Spleen (tissue), 11 donors: ENCODE data around the gene SMAD5. TPM values are rescaled to one million over a fixed set of nuclear protein-coding genes. Genes with fewer than 3 reads are reported as not detected.

Experiments used
- DNase-seq: peaks from one replicate; pipeline ENCODE4 v3.0.0-alpha.2; 2020
- H3K27ac ChIP-seq, 8 donors: fragments of 200-600 bp; sonication (generic) in 7 of 8; 1 replicate in 4 of 8; 2 replicates in 4 of 8; pipeline versions ENCODE4 v1.5.0 to v1.8.0; 2016 to 2021; ENCODE audit warnings: inconsistent platforms in 4 of 8, mild to moderate bottlenecking in 4 of 8, moderate library complexity in 1 of 8
- H3K27me3 ChIP-seq, 7 donors: fragments of 200-600 bp; sonication (generic) in 6 of 7; replicated peaks in 1 of 7; 1 replicate in 4 of 7; 2 replicates in 3 of 7; pipeline versions ENCODE4 v1.5.0 to v1.8.0; 2016 to 2021; ENCODE audit warnings: inconsistent platforms in 3 of 7, mild to moderate bottlenecking in 1 of 7
- H3K36me3 ChIP-seq, 6 donors: fragments of 200-600 bp; sonication (generic) in 5 of 6; 1 replicate in 4 of 6; 2 replicates in 2 of 6; pipeline versions ENCODE4 v1.5.0 to v1.8.0; 2016 to 2021; ENCODE audit warnings: inconsistent platforms in 2 of 6
- H3K4me1 ChIP-seq, 6 donors: fragments of 200-600 bp; sonication (generic) in 5 of 6; 1 replicate in 3 of 6; 2 replicates in 3 of 6; pipeline versions ENCODE4 v1.5.0 to v1.8.0; 2016 to 2021; ENCODE audit warnings: inconsistent platforms in 3 of 6
- H3K4me3 ChIP-seq, 8 donors: fragments of 200-600 bp; sonication (generic) in 7 of 8; 1 replicate in 4 of 8; 2 replicates in 4 of 8; pipeline versions ENCODE4 v1.5.0 to v1.8.0; 2016 to 2021; ENCODE audit warnings: inconsistent platforms in 4 of 8, mild to moderate bottlenecking in 4 of 8, moderate library complexity in 2 of 8
- H3K9me3 ChIP-seq, 8 donors: fragments of 200-600 bp; sonication (generic) in 7 of 8; 1 replicate in 4 of 8; 2 replicates in 4 of 8; pipeline versions ENCODE4 v1.5.0 to v1.8.0; 2016 to 2021; ENCODE audit warnings: inconsistent platforms in 4 of 8
- POLR2A ChIP-seq, 3 donors: fragments of 450-650 bp; IDR thresholded peaks; one replicate each; pipeline ENCODE4 v1.5.1; 2017; ENCODE audit warnings: antibody characterized with exemption in 3 of 3, mild to moderate bottlenecking in 1 of 3
- POLR2AphosphoS5 ChIP-seq, 3 donors: sonication (generic); formaldehyde crosslinking; IDR thresholded peaks; one replicate each; pipeline ENCODE4 v1.5.1; 2017; ENCODE audit warnings: antibody characterized with exemption in 3 of 3
- WGBS, 5 donors: extraction: QIAGEN DNeasy Blood & Tissue Kit in 3 of 5; methylation state at CpG; one replicate each; pipeline versions ENCODE4 v1.1.5 to v1.1.7; 2013 to 2018; 5-methylcytosine and 5-hydroxymethylcytosine counted together
- intact Hi-C: fragments of 100-400 bp; cut with DNase I; formaldehyde crosslinking; loops from one replicate; pipeline ENCODE4 v1.15.0; 2023; ENCODE audit warnings: low total_unique reads
- polyA plus RNA-seq, 3 donors: library from polyadenylated mRNA; stranded (reverse); fragments of 200-250 nt; gene quantifications; one replicate each; pipeline ENCODE4 v1.2.1, GENCODE V29; 2013
- total RNA-seq, 7 donors: library from RNA; depleted of rRNA in 3 of 7; stranded (reverse); fragments of >200 nt in 3 of 7; fragmentation: NEBNext Ultra II Directional in 4 of 7; extraction: Animal tissue kit (Norgen Biotek cat#: 25700) in 4 of 7; gene quantifications; one replicate each; pipeline versions ENCODE4 v1.1.0 to v1.2.1, GENCODE V29; 2016 to 2021
- TF ChIP-seq, protein P1 (sequence below), 11 experiments: fragments of 200-600 bp in 7 of 11; fragments of 450-650 bp in 4 of 11; sonication (generic) in 4 of 11; IDR thresholded peaks in 8 of 11; conservative IDR thresholded peaks in 3 of 11; 1 replicate in 7 of 11; 2 replicates in 4 of 11; pipeline versions ENCODE4 v1.4.0 to v1.8.0; 2016 to 2021; ENCODE audit warnings: antibody characterized with exemption in 11 of 11, inconsistent platforms in 4 of 11, mild to moderate bottlenecking in 1 of 11
- donor health status: healthy with polysubstance abuse.
- donor health status: DM: no; HTN: no; CAD: no; lungs with moderate emphysema.
- donor health status: DM: no; HTN: no; CAD: no.
- donor health status: Bipolar disorder and iron deficiency.
- donor health status: healthy.
- donor health status: DM: no; HTN: no; CAD: no.
- donor health status: DM: yes; HTN: yes; CAD: no.

Gene SMAD5
- total and polyA plus RNA-seq, 10 donors, result 5.3 to 70.4 (median 52.8) TPM

DNA sequence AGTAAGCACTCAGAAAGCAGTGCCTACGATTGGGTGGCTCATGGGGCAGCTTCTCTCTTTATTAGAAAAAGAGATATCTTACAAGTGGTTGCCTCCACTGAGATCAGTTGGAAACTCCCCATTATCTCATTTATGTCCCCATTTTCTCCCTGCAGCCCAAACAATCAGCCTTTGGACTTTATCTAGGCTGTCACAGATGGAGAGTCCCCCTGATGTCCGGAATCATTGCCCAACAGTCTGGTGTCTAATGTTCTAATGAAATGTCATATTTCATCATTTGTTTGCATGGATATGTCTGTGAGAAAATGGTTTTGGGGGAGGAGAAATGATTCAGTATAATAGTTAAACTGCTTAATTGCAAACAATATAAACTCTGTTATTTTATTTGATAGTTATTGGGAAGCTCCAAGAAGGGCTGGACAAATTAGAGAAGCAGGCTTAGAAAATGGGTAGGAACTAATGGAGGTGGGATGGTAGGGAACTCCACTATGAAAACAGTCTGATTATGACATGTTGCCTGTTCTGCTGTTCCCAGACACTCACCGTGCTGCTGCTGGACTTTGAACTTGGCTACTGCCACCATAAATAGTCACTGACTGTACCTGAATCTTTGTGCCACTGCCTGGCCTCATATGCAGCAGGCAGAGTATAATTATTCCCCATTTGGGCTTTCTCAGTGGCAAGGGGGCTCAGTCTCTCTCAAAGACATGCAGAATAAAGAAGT is 38.3 kb upstream of the SMAD5 start:
- no peaks in the 10 kb centered on the region for H3K36me3 ChIP-seq
- no peaks in the 10 kb centered on the region for H3K9me3 ChIP-seq
- TF ChIP-seq POLR2AphosphoS5 (IDR thresholded peaks at IDR 0.05) (no peak), POLR2A (IDR thresholded peaks at IDR 0.05) (no peak)
- TF ChIP-seq, protein P1, sequence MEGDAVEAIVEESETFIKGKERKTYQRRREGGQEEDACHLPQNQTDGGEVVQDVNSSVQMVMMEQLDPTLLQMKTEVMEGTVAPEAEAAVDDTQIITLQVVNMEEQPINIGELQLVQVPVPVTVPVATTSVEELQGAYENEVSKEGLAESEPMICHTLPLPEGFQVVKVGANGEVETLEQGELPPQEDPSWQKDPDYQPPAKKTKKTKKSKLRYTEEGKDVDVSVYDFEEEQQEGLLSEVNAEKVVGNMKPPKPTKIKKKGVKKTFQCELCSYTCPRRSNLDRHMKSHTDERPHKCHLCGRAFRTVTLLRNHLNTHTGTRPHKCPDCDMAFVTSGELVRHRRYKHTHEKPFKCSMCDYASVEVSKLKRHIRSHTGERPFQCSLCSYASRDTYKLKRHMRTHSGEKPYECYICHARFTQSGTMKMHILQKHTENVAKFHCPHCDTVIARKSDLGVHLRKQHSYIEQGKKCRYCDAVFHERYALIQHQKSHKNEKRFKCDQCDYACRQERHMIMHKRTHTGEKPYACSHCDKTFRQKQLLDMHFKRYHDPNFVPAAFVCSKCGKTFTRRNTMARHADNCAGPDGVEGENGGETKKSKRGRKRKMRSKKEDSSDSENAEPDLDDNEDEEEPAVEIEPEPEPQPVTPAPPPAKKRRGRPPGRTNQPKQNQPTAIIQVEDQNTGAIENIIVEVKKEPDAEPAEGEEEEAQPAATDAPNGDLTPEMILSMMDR (IDR thresholded peaks at IDR 0.05 in 8 of 11, conservative IDR thresholded peaks at IDR 0.05 in 3 of 11), result no peak
- H3K27me3 ChIP-seq, result peaks cover 0 to 6% (median 0%) of the 10 kb centered on the region in 7 donors
- peaks cover 0 to 19% (median under 1%) of the 10 kb centered on the region in 6 donors for H3K4me1 ChIP-seq
- DNase-seq, result no peak
- WGBS, 5 donors, result 55 to 79% (median 64%) methylated on average over 3 of the region's 3 CpGs
- no peak overlapping the region for H3K4me3 ChIP-seq
- H3K27ac ChIP-seq, result peak overlapping the region in 2 of 8 donors; percentile 12 to 21
- intact Hi-C loops, result no loop called here

DNA sequence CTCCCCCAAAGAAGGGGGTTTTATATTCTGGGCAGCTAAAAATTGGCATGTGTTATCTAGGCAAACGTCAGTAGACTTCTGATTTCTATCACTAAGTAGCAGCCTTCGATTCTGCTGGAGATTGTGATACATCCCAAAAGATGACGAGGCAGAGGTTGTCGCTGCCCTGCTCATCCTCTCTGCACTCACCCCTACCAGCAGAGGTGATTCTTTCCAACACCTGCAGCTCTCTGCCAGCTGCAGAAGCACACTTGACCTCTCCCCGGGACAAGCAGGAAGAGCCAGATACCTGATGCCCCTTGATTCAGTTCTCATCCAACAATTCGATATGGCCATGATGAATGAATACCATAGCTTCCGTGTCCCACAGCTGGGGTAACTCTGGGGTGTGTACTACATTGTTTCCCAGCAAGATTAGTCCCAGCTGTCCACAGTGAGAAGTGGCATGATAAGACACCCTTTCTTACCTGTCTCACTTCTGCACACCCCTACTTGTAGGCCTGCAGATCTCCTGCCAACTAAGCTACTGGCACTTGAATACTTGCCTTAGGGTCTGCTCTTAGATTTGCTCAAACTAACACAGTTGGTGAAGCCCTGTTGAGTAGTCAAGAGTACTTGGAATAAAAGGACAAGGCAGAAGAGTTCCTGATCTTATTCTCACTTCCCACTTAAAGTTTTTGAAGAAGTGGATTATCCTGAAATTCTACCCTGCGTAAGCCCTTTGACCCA is 37.6 kb upstream of the SMAD5 start:
- TF ChIP-seq, protein P1 (IDR thresholded peaks at IDR 0.05 in 8 of 11, conservative IDR thresholded peaks at IDR 0.05 in 3 of 11), result no peak
- no peak for TF ChIP-seq POLR2AphosphoS5 (IDR thresholded peaks at IDR 0.05)
- TF ChIP-seq POLR2A (IDR thresholded peaks at IDR 0.05), result no peak
- intact Hi-C loops, result no loop called here
- Histone ChIP-seq H3K9me3 (no peaks in the 10 kb centered on the region), H3K27ac (no peak overlapping the region), H3K4me1 (peaks cover 0 to 12% (median 0%) of the 10 kb centered on the region in 6 donors), H3K27me3 (peaks cover 0 to 6% (median 0%) of the 10 kb centered on the region in 7 donors), H3K36me3 (no peaks in the 10 kb centered on the region), H3K4me3 (no peak overlapping the region)
- 75 to 88% (median 85%) methylated on average over 8 of the region's 8 CpGs for WGBS, 5 donors
- DNase-seq, result no peak

DNA sequence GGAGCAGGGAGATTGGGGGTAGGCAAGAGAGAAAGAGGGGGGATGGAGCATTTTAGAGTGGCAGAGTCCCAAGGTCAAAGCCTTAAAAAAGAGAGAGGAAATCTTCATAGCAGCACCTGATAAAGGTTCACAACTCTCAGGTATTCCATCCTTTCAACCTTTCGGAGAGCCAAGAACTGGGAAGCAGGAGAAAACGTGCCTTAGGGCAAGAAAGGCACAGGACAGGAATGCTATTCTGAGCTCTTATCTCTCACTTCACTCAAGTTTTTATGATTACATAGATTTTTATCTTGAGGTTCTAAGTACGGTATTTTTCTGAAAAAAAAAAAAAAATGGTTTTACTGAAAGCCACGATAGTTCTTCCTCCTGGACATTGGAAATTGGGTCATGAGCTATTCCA is 34.5 kb upstream of the SMAD5 start:
- H3K27me3 ChIP-seq, result peaks cover 0 to 6% (median 0%) of the 10 kb centered on the region in 7 donors
- no peak for DNase-seq
- WGBS, 5 donors, result 37 to 51% (median 41%) methylated on average over 4 of the region's 4 CpGs
- TF ChIP-seq POLR2AphosphoS5 (IDR thresholded peaks at IDR 0.05) (no peak), POLR2A (IDR thresholded peaks at IDR 0.05) (no peak)
- TF ChIP-seq, protein P1 (IDR thresholded peaks at IDR 0.05 in 8 of 11, conservative IDR thresholded peaks at IDR 0.05 in 3 of 11), result no peak
- no peaks in the 10 kb centered on the region for H3K36me3 ChIP-seq
- no peak overlapping the region for H3K27ac ChIP-seq
- H3K4me3 ChIP-seq, result no peak overlapping the region
- intact Hi-C loops, result no loop called here
- peaks cover 0 to 8% (median 0%) of the 10 kb centered on the region in 6 donors for H3K4me1 ChIP-seq
- H3K9me3 ChIP-seq, result no peaks in the 10 kb centered on the region

DNA sequence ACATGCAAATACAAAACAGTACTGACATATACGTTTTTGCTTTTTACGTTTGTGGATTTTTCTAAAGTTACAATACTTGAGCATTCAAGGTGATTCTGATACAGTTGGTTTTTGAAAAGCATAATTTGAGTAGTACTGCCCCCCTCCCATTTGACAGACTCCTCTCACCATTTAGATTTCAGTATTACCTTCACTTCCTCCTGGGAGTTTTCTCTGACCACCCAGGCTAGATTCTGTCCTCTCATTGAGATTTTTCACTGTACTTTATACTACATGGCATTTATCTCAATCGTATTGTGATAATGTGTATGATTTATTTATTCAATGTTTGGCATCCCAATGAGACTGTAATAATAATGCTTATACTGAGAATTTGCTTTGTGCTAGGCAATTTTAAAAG is 32.8 kb upstream of the SMAD5 start:
- WGBS, 5 donors, result 85 to 91% (median 86%) methylated on average over 3 of the region's 3 CpGs
- DNase-seq, result no peak
- intact Hi-C loops, result no loop called here
- Histone ChIP-seq H3K9me3 (no peaks in the 10 kb centered on the region), H3K4me3 (no peak overlapping the region), H3K4me1 (peaks cover 0 to 6% (median 0%) of the 10 kb centered on the region in 6 donors), H3K27ac (no peak overlapping the region), H3K27me3 (peaks cover 0 to 6% (median 0%) of the 10 kb centered on the region in 7 donors), H3K36me3 (no peaks in the 10 kb centered on the region)
- TF ChIP-seq POLR2AphosphoS5 (IDR thresholded peaks at IDR 0.05) (no peak), POLR2A (IDR thresholded peaks at IDR 0.05) (no peak)
- TF ChIP-seq, protein P1 (IDR thresholded peaks at IDR 0.05 in 8 of 11, conservative IDR thresholded peaks at IDR 0.05 in 3 of 11), result no peak
